Astrocyte of the cerebellum (primary cell): ENCODE measurements around the gene TRMT44.
A peak's percentile ranks its signal among the peaks of the same experiment; 100 is the strongest.

Experiments
- DNase-seq: peaks from one replicate; pipeline ENCODE4 v3.0.0-alpha.2; 2011; ENCODE audit warnings: low read depth
- H3K4me3 ChIP-seq: 2 replicates; pipeline ENCODE4 v1.5.1; 2011; ENCODE audit warnings: mild to moderate bottlenecking, low read depth, low read length, moderate library complexity
- CTCF ChIP-seq: IDR thresholded peaks from 2 replicates; pipeline ENCODE4 v1.5.1; 2012; ENCODE audit warnings: low read length, low read depth, moderate library complexity, mild to moderate bottlenecking; ENCODE audit errors: missing control alignments
- in situ Hi-C: cut with HindIII; loops from 2 replicates; pipeline ENCODE4 v1.10.0; 2017; ENCODE audit warnings: low sequenced_read_pairs

Gene TRMT44

GRCh38 chr4:8471211-8471875, 30.8 kb downstream of the TRMT44 start:
- H3K4me3 ChIP-seq: no peak overlapping the region
- no peak for DNase-seq
- in situ Hi-C loops: no loop called here
- no peak for TF ChIP-seq CTCF

- in situ Hi-C loops: no loop called here
- TF ChIP-seq CTCF: no peak
- H3K4me3 ChIP-seq: no peak overlapping the region
- DNase-seq: no peak
Measured at GRCh38 chr4:8472158-8472688, 31.6 kb downstream of the TRMT44 start.

- peak; percentile 97 for DNase-seq
- H3K4me3 ChIP-seq: no peak overlapping the region
- in situ Hi-C loops: no loop called here
- no peak for TF ChIP-seq CTCF
Measured at GRCh38 chr4:8472689-8473197, 32.2 kb downstream of the TRMT44 start.

GRCh38 chr4:8473198-8473919, 32.8 kb downstream of the TRMT44 start:
- in situ Hi-C loops: no loop called here
- DNase-seq: no peak
- TF ChIP-seq CTCF: peak; percentile 3
- no peak overlapping the region for H3K4me3 ChIP-seq

GRCh38 chr4:8473920-8474590, 33.5 kb downstream of the TRMT44 start:
- no peak for DNase-seq
- no peak overlapping the region for H3K4me3 ChIP-seq
- TF ChIP-seq CTCF: no peak
- in situ Hi-C loops: no loop called here

GRCh38 chr4:8474856-8475255, 34.3 kb downstream of the TRMT44 start:
- in situ Hi-C loops: no loop called here
- TF ChIP-seq CTCF: no peak
- no peak overlapping the region for H3K4me3 ChIP-seq
- no peak for DNase-seq
